ENCODE results near the gene DAP. TPM values are rescaled to one million over a fixed set of nuclear protein-coding genes. Genes with fewer than 3 reads are reported as not detected.

Gene DAP
- total RNA-seq, 2 experiments from 2014 or later: 60.5 to 64.8 TPM

DNA sequence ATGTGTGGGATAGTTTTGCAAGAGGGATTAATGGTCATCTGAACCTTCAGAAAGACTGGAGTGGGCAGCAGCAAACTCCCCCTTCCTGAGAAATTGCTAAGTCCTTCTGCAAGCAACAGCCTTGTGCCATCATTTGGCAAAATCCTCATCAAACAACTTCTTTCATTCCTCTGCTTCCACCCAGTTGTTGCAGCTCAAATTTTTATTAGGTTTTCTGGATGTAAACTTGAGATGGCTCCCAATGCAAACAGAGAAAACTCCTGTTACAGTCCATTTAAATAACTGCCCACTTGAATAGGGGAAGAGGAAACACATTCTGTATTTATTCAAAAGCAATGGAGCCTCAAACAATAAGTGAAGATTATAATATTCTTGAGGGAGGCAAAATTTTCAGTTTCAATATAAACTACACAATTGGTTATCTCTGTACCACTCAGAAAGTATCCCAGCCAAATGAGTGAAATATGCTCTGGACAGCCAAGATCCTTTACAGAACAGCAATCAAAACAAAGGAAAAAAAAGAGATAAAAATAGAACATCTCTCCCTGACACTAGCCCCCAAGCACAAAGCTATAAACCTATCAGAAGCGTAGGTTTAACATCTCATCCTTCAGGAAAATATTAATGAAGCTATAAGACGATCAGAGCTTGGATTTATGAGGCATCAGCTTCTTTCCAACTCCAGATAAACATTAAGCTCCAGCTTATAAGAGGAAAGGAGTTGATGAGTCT is 17.3 kb upstream of the DAP start:
- ChIA-PET CTCF (no interaction called here), POLR2A (no interaction called here)
- Mint-ChIP-seq H3K36me3 (ENCODE audit: low read depth) (no peaks in the 10 kb centered on the region), H3K27ac (no peak overlapping the region), H3K4me3 (no peak overlapping the region), H3K9me3 (peaks cover 3% of the 10 kb centered on the region), H3K4me1 (peaks cover 4% of the 10 kb centered on the region), H3K27me3 (peaks cover 10% of the 10 kb centered on the region)
- DNase-seq: no peak

DNA sequence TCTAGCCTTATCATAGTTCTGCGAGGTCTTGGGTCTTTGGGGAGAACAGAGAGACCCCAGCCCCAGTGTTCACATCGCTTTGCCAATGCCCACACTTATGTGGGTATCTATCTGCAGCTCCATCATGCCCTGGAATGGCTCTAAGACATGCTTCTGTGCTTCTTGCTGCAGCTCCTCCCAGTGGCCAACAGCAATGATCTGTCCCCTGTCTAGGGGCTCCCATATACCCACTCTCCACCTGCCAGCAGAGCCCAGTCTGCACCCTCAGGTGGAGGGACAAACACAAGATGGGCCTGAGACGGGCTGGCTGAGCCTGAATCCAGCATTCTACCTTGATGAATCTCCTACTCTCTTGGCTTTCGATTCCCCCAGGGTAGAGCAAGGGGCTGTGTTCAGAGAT is 14.6 kb upstream of the DAP start:
- Mint-ChIP-seq H3K27ac (no peak overlapping the region), H3K27me3 (peaks cover 7% of the 10 kb centered on the region), H3K4me1 (peaks cover 4% of the 10 kb centered on the region), H3K4me3 (no peak overlapping the region), H3K9me3 (peaks cover 3% of the 10 kb centered on the region), H3K36me3 (ENCODE audit: low read depth) (no peaks in the 10 kb centered on the region)
- ChIA-PET POLR2A (no interaction called here), CTCF (no interaction called here)
- no peak for DNase-seq

DNA sequence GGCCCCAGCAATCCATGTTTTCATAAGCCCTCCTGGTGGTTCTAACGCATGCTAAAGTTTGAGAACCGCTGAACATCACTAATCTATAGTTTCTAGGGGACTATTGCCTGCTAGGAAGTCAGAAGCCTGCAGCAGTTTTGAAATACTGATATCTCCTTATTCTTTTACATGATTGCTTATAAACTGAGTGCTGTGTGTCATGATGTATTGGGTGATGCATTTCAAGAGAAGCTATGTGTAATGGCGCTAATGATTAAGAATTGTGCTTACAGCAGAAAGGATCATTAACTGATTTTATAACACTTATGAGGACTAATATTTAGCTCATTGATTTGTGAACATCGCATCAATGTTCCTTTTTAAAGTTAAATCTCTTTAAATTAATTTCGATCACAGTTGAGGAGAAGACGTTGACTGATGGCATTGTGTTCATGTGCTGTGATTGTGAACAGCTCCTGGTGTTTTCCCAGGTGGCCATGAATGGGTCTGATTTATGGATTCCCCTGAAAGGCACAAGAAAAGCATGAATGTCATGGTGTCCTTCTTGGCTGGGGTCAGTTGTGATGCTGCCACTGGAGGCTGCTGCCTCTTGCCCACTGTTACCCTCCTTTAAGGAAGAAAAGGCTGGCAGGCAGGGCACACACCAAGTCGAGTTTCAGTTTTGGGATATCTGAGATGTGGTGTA is 12.0 kb upstream of the DAP start:
- H3K27me3 Mint-ChIP-seq: peaks cover 10% of the 10 kb centered on the region
- ChIA-PET POLR2A (no interaction called here), CTCF (no interaction called here)
- H3K4me3 Mint-ChIP-seq: no peak overlapping the region
- no peak for DNase-seq
- no peaks in the 10 kb centered on the region for H3K36me3 Mint-ChIP-seq (ENCODE audit: low read depth)
- H3K27ac Mint-ChIP-seq: no peak overlapping the region
- no peaks in the 10 kb centered on the region for H3K4me1 Mint-ChIP-seq
- no peaks in the 10 kb centered on the region for H3K9me3 Mint-ChIP-seq

DNA sequence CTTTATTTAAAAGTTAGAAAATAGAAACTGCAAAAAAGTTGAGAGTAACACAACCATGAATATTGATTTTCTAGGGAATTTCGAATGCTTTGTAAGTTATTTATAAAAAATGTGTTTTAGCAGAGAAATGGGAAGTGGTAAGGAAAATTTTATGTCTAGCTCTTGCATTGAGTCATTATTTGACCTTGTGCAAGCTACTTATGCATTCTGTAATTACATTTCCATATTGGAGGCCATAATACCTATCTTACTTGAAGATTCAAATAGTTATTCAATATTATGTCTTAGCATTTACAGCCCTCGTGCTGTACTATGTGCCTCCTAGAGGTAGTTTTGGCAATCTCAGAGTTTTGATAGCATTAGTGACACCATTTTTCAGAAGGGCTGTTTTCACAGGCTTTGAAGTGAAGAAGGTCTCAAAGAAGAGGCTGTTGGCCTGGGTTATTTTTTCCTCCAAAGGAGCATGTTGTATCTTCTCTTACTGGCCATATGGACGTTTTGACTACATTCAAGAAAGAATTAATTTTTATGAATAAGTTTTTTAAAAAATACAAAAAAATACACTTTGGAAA is 7.4 kb upstream of the DAP start:
- H3K4me1 Mint-ChIP-seq: no peaks in the 10 kb centered on the region
- H3K36me3 Mint-ChIP-seq (ENCODE audit: low read depth): no peaks in the 10 kb centered on the region
- no peak overlapping the region for H3K27ac Mint-ChIP-seq
- H3K27me3 Mint-ChIP-seq: peaks cover 10% of the 10 kb centered on the region
- ChIA-PET CTCF (interaction anchor here (0.5 kb wide), 1 partner anchor 1403 kb away, joined by 3 read pairs; no protein-coding TSS in a partner anchor), POLR2A (no interaction called here)
- no peak for DNase-seq
- no peaks in the 10 kb centered on the region for H3K9me3 Mint-ChIP-seq
- H3K4me3 Mint-ChIP-seq: no peak overlapping the region

DNA sequence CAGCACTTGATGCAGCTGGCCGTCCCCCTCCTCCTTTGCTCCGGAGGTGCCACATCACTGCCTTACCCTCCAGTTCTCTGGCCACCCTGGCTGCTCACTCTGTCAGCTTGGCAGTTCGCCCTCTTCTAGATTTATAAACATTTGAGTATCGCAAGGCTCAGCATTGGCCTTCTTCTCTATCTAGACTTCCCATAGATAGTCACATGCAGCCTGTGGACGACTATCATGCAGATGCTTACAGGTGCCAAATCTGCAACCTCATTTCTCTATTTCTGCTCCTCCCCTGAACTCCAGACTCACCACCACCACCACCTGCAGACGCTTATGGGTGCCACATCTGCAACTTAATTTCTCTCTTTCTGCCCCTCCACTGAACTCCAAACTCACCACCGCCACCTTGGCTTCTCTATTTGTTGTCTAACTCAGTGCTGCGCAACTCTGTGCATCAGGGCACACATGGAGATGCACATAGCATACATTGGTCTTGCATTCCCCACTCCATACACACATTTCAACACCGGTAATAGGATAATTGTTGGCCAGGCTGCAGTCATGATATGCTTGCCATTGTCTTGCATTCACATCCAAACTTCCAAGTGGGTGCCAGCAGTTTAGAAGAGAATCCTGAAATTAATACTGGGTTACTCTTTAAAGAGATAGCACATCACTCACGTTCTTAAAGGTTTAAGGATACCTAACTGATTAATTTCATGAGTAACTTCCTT is 1.9 kb upstream of the DAP start:
- CTCF ChIA-PET: no interaction called here

DNA sequence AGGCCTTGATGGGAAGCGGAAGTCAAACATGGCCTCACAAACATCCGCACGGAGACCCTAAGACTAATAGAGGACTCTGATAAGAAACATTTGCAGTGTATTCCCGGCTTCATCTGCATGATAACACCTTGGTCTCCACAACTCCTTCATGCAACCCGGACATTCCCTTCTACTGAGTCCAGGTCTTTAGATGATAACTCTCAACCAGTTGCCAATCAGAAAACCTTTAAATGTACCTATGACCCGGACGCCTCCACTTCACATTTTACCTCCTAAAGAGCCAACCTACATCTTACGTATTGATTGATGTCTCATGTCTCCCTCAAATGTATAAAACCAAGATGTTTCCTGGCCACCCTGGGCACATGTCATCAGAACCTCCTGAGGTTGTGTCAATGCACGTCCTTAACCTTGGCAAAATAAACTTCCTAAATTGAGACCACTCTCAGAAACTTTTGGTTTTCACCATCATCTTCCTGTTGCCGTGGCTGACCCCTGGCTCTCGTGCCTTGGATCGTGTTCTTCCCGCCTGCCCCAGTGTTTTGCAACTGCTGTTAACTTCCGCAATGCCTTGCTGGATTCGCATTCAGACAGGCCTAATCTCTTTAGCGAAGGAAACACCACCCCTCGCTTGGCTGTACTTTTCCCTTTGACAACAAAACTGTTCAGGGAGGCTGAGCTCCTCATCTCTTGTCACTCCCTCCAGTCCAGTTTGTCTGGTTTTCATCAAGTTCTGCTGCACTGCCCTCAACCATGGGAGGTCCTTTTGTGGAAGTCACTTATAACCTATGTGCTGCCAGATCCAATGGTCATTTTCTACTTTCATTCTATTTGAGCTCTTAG is 1.1 kb upstream of the DAP start:
- CTCF ChIA-PET: no interaction called here
- POLR2A ChIA-PET: no interaction called here
- Mint-ChIP-seq H3K36me3 (ENCODE audit: low read depth) (peaks cover 20% of the 10 kb centered on the region), H3K27ac (peak overlapping the region; percentile 85), H3K27me3 (no peaks in the 10 kb centered on the region), H3K4me1 (peaks cover 42% of the 10 kb centered on the region), H3K9me3 (no peaks in the 10 kb centered on the region), H3K4me3 (peak overlapping the region; percentile 70)
- no peak for DNase-seq

More for the DNA sequence above, 1.9 kb upstream of the DAP start:
- no peak for DNase-seq
- Mint-ChIP-seq H3K4me1 (peaks cover 36% of the 10 kb centered on the region), H3K9me3 (no peaks in the 10 kb centered on the region), H3K36me3 (ENCODE audit: low read depth) (peaks cover 15% of the 10 kb centered on the region), H3K27ac (no peak overlapping the region), H3K4me3 (no peak overlapping the region), H3K27me3 (no peaks in the 10 kb centered on the region)
- POLR2A ChIA-PET: no interaction called here

DNA sequence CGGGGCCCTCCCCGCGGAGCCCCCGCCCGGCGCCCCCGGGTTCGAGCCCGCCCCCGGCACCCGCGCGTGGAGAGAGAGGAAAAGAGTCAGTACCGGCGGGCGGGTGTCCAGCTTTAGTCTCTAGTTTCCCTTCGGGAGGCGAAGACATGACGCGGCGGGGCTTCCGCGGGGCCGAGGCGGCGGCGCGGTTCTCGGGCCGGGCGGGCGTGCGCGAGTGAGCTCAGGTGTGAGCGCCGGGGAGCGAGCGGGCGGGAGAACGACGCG is 181 bp downstream of the DAP start:
- ChIA-PET POLR2A (no interaction called here), CTCF (interaction anchor here (0.6 kb wide), 1 partner anchor 395 kb away, joined by 3 read pairs; no protein-coding TSS in a partner anchor)
- H3K4me3 Mint-ChIP-seq: peak overlapping the region; percentile 70
- H3K4me1 Mint-ChIP-seq: peaks cover 53% of the 10 kb centered on the region
- no peak for DNase-seq
- peaks cover 26% of the 10 kb centered on the region for H3K36me3 Mint-ChIP-seq (ENCODE audit: low read depth)
- H3K9me3 Mint-ChIP-seq: no peaks in the 10 kb centered on the region
- H3K27ac Mint-ChIP-seq: peak overlapping the region; percentile 38
- no peaks in the 10 kb centered on the region for H3K27me3 Mint-ChIP-seq

DNA sequence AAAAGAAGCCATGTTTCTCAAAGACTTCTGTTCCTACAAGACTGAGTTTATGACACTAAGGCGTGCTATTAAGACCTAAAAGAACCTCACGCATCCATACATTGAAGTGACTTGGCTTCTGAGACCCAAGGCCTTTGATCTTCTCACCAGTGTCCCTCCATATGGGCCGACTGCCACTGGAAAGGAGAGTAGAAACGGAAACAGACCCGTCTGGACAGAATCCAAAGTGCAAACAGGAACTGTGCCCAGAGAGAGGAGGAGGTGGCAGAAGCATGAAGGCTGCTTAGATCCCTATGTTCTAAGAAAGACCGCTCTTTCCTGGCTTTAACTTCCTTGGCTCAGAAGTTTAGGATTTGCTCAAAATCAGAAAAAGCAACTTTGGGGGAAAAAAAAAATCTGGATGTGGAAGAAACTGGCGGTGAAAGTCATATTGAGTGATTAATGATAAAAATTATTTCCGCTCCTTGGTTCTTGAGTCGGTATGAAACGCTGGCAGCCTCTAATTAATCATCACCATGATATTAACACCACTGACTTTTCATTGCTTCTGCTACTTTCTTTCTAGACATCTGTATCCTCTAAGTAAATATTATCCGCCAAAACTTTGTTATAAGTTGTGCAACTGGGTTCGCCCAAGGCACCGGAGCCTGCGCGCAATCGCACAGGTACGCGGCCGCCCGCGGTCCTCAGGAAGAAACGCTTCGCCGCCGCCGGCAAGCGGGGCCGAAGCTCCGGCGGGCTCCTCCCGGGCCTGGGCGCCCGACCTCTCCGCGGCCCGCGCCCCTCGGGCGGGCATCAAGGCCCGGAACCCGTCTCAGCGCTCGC is 726 bp downstream of the DAP start:
- peaks cover 31% of the 10 kb centered on the region for H3K36me3 Mint-ChIP-seq (ENCODE audit: low read depth)
- CTCF ChIA-PET: no interaction called here
- H3K27ac Mint-ChIP-seq: peak overlapping the region; percentile 89
- H3K4me1 Mint-ChIP-seq: peaks cover 58% of the 10 kb centered on the region
- H3K27me3 Mint-ChIP-seq: no peaks in the 10 kb centered on the region
- peak; percentile 39 for DNase-seq
- no peaks in the 10 kb centered on the region for H3K9me3 Mint-ChIP-seq
- peak overlapping the region; percentile 91 for H3K4me3 Mint-ChIP-seq
- POLR2A ChIA-PET: no interaction called here

DNA sequence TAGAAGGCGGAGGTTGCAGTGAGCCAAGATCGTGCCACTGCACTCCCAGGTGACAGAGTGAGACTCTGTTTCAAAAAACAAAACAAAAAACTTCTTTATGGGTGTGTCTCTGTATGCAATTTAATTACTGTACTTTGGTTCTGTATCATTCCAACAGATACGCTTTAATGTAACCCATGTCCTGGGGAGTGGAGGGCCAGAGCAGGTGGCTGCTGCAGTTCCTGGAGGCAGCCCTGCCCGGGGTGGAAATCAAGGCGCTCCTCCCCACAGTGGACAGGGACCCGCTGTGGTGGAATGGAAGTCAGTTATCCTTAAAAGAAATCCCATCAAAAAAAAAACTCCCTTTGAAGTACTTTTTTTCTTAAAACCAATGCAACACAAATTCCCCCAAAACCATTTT is 1.9 kb downstream of the DAP start:
- ChIA-PET CTCF (interaction anchor here (1.2 kb wide), 1 partner anchor 24 kb away, joined by 3 read pairs; no protein-coding TSS in a partner anchor), POLR2A (no interaction called here)
- Mint-ChIP-seq H3K4me3 (peak overlapping the region; percentile 62), H3K36me3 (ENCODE audit: low read depth) (peaks cover 39% of the 10 kb centered on the region), H3K4me1 (peaks cover 61% of the 10 kb centered on the region), H3K27ac (no peak overlapping the region), H3K9me3 (peaks cover 3% of the 10 kb centered on the region), H3K27me3 (no peaks in the 10 kb centered on the region)
- DNase-seq: no peak

DNA sequence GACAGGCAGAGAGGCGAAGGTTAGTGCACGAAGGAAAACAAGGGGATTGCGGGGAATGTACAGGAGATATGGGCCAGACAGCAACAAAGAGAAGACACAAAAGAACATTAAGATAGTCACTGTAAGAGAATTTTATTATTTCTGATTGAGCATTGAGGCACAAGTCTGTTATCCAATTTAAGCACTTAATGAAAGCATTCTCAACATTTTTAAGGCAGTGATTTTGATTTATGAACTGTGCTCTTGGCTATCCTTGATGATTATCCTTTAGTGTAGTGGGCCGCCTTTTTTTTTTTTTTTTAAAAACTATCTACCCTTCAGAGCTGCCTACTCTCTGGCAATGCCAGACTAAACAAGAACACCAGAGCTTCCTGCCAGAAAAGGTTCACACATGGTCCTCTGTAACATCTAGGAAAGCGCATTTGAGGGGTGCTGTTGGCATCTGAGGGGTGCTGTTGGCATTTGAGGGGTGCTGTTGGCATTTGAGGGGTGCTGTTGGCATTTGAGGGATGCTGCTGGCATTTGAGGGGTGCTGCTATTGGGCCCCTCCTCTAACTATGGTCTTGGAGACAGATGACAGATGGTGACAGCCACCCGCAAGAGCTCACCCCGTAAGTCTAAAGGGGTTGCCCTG is 3.0 kb downstream of the DAP start:
- H3K27ac Mint-ChIP-seq: no peak overlapping the region
- CTCF ChIA-PET: interaction anchor here (1.2 kb wide), 1 partner anchor 23 kb away, joined by 3 read pairs; no protein-coding TSS in a partner anchor

DNA sequence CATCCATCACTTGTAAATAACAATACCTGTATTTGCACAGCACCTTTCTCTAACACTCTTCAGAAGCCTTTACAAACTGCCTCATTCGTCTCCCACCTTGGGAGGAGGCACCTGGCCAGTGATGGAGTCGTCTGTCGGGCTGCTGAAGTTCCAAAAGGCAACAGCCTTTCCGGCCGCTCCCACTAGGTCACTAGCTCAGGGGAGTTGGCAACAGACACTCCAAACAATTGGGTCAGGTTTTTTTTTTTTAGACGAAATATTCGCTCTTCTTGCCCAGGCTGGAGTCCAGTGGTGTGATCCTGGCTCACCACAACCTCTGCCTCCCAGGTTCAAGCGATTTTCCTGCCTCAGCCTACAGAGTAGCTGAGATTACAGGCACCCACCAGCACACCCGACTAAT is 4.0 kb downstream of the DAP start:
- peaks cover 3% of the 10 kb centered on the region for H3K9me3 Mint-ChIP-seq
- no peak overlapping the region for H3K4me3 Mint-ChIP-seq
- H3K27me3 Mint-ChIP-seq: no peaks in the 10 kb centered on the region
- no peak overlapping the region for H3K27ac Mint-ChIP-seq
- peaks cover 55% of the 10 kb centered on the region for H3K4me1 Mint-ChIP-seq
- POLR2A ChIA-PET: no interaction called here
- peaks cover 43% of the 10 kb centered on the region for H3K36me3 Mint-ChIP-seq (ENCODE audit: low read depth)
- DNase-seq: no peak
- CTCF ChIA-PET: interaction anchor here (0.6 kb wide), 1 partner anchor 740 kb away, joined by 6 read pairs; no protein-coding TSS in a partner anchor

More for the DNA sequence above, 3.0 kb downstream of the DAP start:
- Mint-ChIP-seq H3K4me3 (no peak overlapping the region), H3K9me3 (peaks cover 3% of the 10 kb centered on the region), H3K4me1 (peaks cover 61% of the 10 kb centered on the region), H3K36me3 (ENCODE audit: low read depth) (peaks cover 43% of the 10 kb centered on the region), H3K27me3 (no peaks in the 10 kb centered on the region)
- DNase-seq: no peak
- POLR2A ChIA-PET: no interaction called here
